CD4-positive, alpha-beta memory T cell (primary cell): Measurements from ENCODE around the gene PML. TPM values are rescaled to one million over a fixed set of nuclear protein-coding genes. Genes with fewer than 3 reads are reported as not detected.
"Not testable (repeated sequence)": the region's sequence is repeated elsewhere in the genome, so short reads cannot be mapped to it uniquely, and the experiment has no call there.

Experiments used
- CTCF ChIA-PET: fragments of 350-600 bp; sonication (Branson Sonifier 250); formaldehyde crosslinking; loops from one replicate; lab custom pipeline; 2021; ENCODE audit warnings: inconsistent platforms; ENCODE audit not compliant: partially characterized antibody; lab: Charles Lee
- POLR2A ChIA-PET: fragments of 350-600 bp; sonication (Branson Sonifier 250); formaldehyde crosslinking; loops from one replicate; lab custom pipeline; 2021; ENCODE audit not compliant: partially characterized antibody; lab: Charles Lee
- DNase-seq, 5 donors: peaks; one replicate each; pipeline versions ENCODE4 v3.0.0 to v3.0.0-alpha.2; 2020 to 2022; ENCODE audit warnings: mixed read lengths in 1 of 5
- H3K27ac ChIP-seq: one replicate; pipeline ENCODE4 v1.7.0; 2013; ENCODE audit warnings: low read depth, low read length
- H3K27me3 ChIP-seq: 2 replicates; pipeline ENCODE4 v1.7.0; 2013; ENCODE audit warnings: mild to moderate bottlenecking, low read length, moderate library complexity; ENCODE audit not compliant: insufficient read depth
- H3K36me3 ChIP-seq: 2 replicates; pipeline ENCODE4 v1.7.0; 2013; ENCODE audit warnings: mild to moderate bottlenecking, low read length, moderate library complexity; ENCODE audit not compliant: insufficient read depth
- H3K4me1 ChIP-seq: 2 replicates; pipeline ENCODE4 v1.7.0; 2013; ENCODE audit warnings: mild to moderate bottlenecking, low read length, moderate library complexity; ENCODE audit not compliant: insufficient read depth
- H3K4me3 ChIP-seq, 2 donors: one replicate each; pipeline ENCODE4 v1.7.0; 2013; ENCODE audit warnings: low read length in 2 of 2, mild to moderate bottlenecking in 1 of 2
- H3K9me3 ChIP-seq, 2 donors: one replicate each; pipeline ENCODE4 v1.7.0; 2013; ENCODE audit warnings: low read length in 2 of 2, control low read depth in 1 of 2; ENCODE audit not compliant: control insufficient read depth in 1 of 2
- H3K27ac Mint-ChIP-seq, 7 donors: one replicate each; pipeline ENCODE4 v1.8.0; 2020 to 2021; ENCODE audit warnings: mixed read lengths in 7 of 7, mild to moderate bottlenecking in 6 of 7, inconsistent platforms in 3 of 7, moderate library complexity in 3 of 7
- H3K27me3 Mint-ChIP-seq, 2 donors: one replicate each; pipeline ENCODE4 v1.8.0; 2020 to 2021; ENCODE audit warnings: mixed read lengths in 2 of 2
- H3K36me3 Mint-ChIP-seq, 2 donors: one replicate each; pipeline ENCODE4 v1.8.0; 2020 to 2021; ENCODE audit warnings: mixed read lengths in 2 of 2, inconsistent platforms in 1 of 2, mild to moderate bottlenecking in 1 of 2
- H3K4me1 Mint-ChIP-seq, 4 donors: one replicate each; pipeline ENCODE4 v1.8.0; 2020 to 2021; ENCODE audit warnings: mixed read lengths in 4 of 4, mild to moderate bottlenecking in 1 of 4
- H3K4me3 Mint-ChIP-seq, 8 donors: one replicate each; pipeline ENCODE4 v1.8.0; 2020 to 2021; ENCODE audit warnings: mixed read lengths in 8 of 8, mild to moderate bottlenecking in 7 of 8, moderate library complexity in 6 of 8, inconsistent platforms in 3 of 8
- H3K9me3 Mint-ChIP-seq, 8 donors: one replicate each; pipeline ENCODE4 v1.8.0; 2020 to 2021; ENCODE audit warnings: mixed read lengths in 8 of 8, mild to moderate bottlenecking in 5 of 8, inconsistent platforms in 3 of 8, moderate library complexity in 1 of 8
- intact Hi-C: fragments of 100-400 bp; cut with micrococcal nuclease; formaldehyde crosslinking; loops from one replicate; pipeline ENCODE4 v1.15.1; 2023
- polyA plus RNA-seq, 2 donors: library from polyadenylated mRNA; unstranded; fragments of 300-500 nt; fragmentation: Illumina TruSeq; gene quantifications; one replicate each; pipeline ENCODE4 v1.2.3, GENCODE V29; 2021
- total RNA-seq, 2 experiments: library from RNA; stranded (reverse); gene quantifications; one replicate each; pipeline ENCODE4 v1.2.3, GENCODE V29; 2021

PML gene
- total and polyA plus RNA-seq, 4 experiments from 2014 or later, result 9.6 to 66.6 (median 47.4) TPM

- H3K9me3 ChIP-seq, H3K9me3 Mint-ChIP-seq, intact Hi-C loops, H3K36me3 Mint-ChIP-seq, DNase-seq, H3K27ac ChIP-seq, H3K4me3 Mint-ChIP-seq, H3K27me3 ChIP-seq, POLR2A ChIA-PET, H3K36me3 ChIP-seq, H3K4me1 ChIP-seq, H3K27me3 Mint-ChIP-seq, H3K4me3 ChIP-seq, H3K27ac Mint-ChIP-seq: not testable (repeated sequence)
- peaks cover 6 to 13% (median 9%) of the 10 kb centered on the region in 4 donors for H3K4me1 Mint-ChIP-seq
- CTCF ChIA-PET, result interaction anchor here (1.3 kb wide), 1 partner anchor 10 kb away, joined by 5 read pairs; no protein-coding TSS in a partner anchor
Observed at GRCh38 chr15:74063425-74064146, 69.1 kb downstream of the PML start.

GRCh38 chr15:74064183-74064582 is 69.7 kb downstream of the PML start:
- H3K27me3 ChIP-seq, H3K4me3 Mint-ChIP-seq, H3K27ac ChIP-seq, intact Hi-C loops, DNase-seq, H3K36me3 Mint-ChIP-seq, H3K9me3 ChIP-seq, CTCF ChIA-PET, H3K27ac Mint-ChIP-seq, H3K36me3 ChIP-seq, POLR2A ChIA-PET, H3K27me3 Mint-ChIP-seq, H3K9me3 Mint-ChIP-seq, H3K4me1 ChIP-seq, H3K4me3 ChIP-seq: not testable (repeated sequence)
- peaks cover 5 to 12% (median 6%) of the 10 kb centered on the region in 4 donors for H3K4me1 Mint-ChIP-seq

GRCh38 chr15:74064822-74065221 is 70.3 kb downstream of the PML start:
- H3K27ac Mint-ChIP-seq, result peak overlapping the region in 1 of 7 donors; percentile 13
- H3K4me3 ChIP-seq, H3K27ac ChIP-seq, H3K4me1 ChIP-seq, H3K9me3 ChIP-seq, H3K36me3 ChIP-seq, H3K27me3 Mint-ChIP-seq, H3K4me1 Mint-ChIP-seq, intact Hi-C loops, H3K36me3 Mint-ChIP-seq, H3K27me3 ChIP-seq, H3K4me3 Mint-ChIP-seq, DNase-seq, POLR2A ChIA-PET, H3K9me3 Mint-ChIP-seq: not testable (repeated sequence)
- CTCF ChIA-PET, result interaction anchor here (0.7 to 1.4 kb wide), 2 partner anchors 8 to 92 kb away, joined by 3 to 4 read pairs; no protein-coding TSS in a partner anchor

GRCh38 chr15:74065684-74066411 is 71.3 kb downstream of the PML start:
- H3K36me3 ChIP-seq, H3K27ac ChIP-seq, H3K4me3 ChIP-seq, H3K4me1 Mint-ChIP-seq, POLR2A ChIA-PET, H3K4me1 ChIP-seq, intact Hi-C loops, H3K27me3 Mint-ChIP-seq, H3K9me3 ChIP-seq, H3K4me3 Mint-ChIP-seq, H3K27ac Mint-ChIP-seq, H3K36me3 Mint-ChIP-seq, H3K27me3 ChIP-seq, H3K9me3 Mint-ChIP-seq: not testable (repeated sequence)
- DNase-seq, result peak; percentile 40 to 57 (median 47)
- CTCF ChIA-PET, result interaction anchor here (1.4 kb wide), 1 partner anchor 10 kb away, joined by 4 read pairs; no protein-coding TSS in a partner anchor

- H3K27ac Mint-ChIP-seq, H3K27me3 Mint-ChIP-seq, H3K9me3 Mint-ChIP-seq, CTCF ChIA-PET, H3K36me3 Mint-ChIP-seq, H3K4me1 ChIP-seq, H3K4me3 Mint-ChIP-seq, POLR2A ChIA-PET, H3K4me1 Mint-ChIP-seq, H3K36me3 ChIP-seq, DNase-seq, H3K4me3 ChIP-seq, intact Hi-C loops, H3K27me3 ChIP-seq, H3K27ac ChIP-seq, H3K9me3 ChIP-seq: not testable (repeated sequence)
Observed at GRCh38 chr15:74071645-74072044, 77.1 kb downstream of the PML start.

GRCh38 chr15:74072132-74072531 is 77.6 kb downstream of the PML start:
- DNase-seq, H3K27me3 ChIP-seq, H3K9me3 Mint-ChIP-seq, H3K27ac Mint-ChIP-seq, H3K4me1 Mint-ChIP-seq, H3K27me3 Mint-ChIP-seq, CTCF ChIA-PET, H3K36me3 Mint-ChIP-seq, POLR2A ChIA-PET, H3K9me3 ChIP-seq, H3K27ac ChIP-seq, H3K4me1 ChIP-seq, H3K36me3 ChIP-seq, H3K4me3 Mint-ChIP-seq, H3K4me3 ChIP-seq, intact Hi-C loops: not testable (repeated sequence)

GRCh38 chr15:74072614-74073337 is 78.3 kb downstream of the PML start:
- H3K9me3 Mint-ChIP-seq, H3K27me3 ChIP-seq, H3K4me3 ChIP-seq, H3K27me3 Mint-ChIP-seq, H3K9me3 ChIP-seq, H3K4me1 ChIP-seq, intact Hi-C loops, H3K4me3 Mint-ChIP-seq, H3K4me1 Mint-ChIP-seq, H3K27ac Mint-ChIP-seq, H3K27ac ChIP-seq, POLR2A ChIA-PET, CTCF ChIA-PET, H3K36me3 Mint-ChIP-seq, H3K36me3 ChIP-seq: not testable (repeated sequence)
- DNase-seq, result peak in 4 of 5 donors; percentile 18 to 39 (median 27)
